ENCODE measurements around the gene NKAIN2.

DNA sequence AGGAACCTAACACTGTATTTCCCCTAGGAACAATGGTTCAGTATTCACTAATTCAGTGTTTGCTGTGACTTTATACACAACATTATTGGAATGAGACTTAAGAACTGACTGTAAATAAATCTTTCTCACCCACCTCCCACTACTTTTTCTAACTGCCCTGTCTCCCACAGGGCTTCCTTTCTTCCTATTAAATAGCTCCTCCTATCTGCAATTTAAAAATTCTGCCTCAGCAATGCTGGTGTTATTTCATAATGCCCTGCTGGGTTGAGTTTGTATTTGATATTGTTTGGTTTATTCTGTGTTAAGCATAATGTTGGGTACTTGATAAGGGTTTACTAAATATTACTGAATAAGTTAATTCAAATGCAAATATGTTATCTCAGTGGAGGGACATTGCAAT, 585.5 kb downstream of the NKAIN2 start:
- TF ChIP-seq, protein P1, sequence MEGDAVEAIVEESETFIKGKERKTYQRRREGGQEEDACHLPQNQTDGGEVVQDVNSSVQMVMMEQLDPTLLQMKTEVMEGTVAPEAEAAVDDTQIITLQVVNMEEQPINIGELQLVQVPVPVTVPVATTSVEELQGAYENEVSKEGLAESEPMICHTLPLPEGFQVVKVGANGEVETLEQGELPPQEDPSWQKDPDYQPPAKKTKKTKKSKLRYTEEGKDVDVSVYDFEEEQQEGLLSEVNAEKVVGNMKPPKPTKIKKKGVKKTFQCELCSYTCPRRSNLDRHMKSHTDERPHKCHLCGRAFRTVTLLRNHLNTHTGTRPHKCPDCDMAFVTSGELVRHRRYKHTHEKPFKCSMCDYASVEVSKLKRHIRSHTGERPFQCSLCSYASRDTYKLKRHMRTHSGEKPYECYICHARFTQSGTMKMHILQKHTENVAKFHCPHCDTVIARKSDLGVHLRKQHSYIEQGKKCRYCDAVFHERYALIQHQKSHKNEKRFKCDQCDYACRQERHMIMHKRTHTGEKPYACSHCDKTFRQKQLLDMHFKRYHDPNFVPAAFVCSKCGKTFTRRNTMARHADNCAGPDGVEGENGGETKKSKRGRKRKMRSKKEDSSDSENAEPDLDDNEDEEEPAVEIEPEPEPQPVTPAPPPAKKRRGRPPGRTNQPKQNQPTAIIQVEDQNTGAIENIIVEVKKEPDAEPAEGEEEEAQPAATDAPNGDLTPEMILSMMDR (IDR thresholded peaks at IDR 0.05): no peak
- no peak for TF ChIP-seq POLR2AphosphoS5 (IDR thresholded peaks at IDR 0.05)

Measured in sigmoid colon (tissue), 4 donors.